Tibial nerve (tissue), 4 donors: ENCODE measurements around the gene ATXN7L1.

Experiments
- CTCF ChIP-seq, 5 experiments: fragments of 200-600 bp in 3 of 5; fragments of 450-650 bp in 2 of 5; sonication (generic) in 3 of 5; IDR thresholded peaks; one replicate each; pipeline ENCODE4 v1.5.1; 2016 to 2019; ENCODE audit warnings: antibody characterized with exemption in 5 of 5, mild to moderate bottlenecking in 3 of 5, moderate library complexity in 2 of 5
- EP300 ChIP-seq, 2 donors: sonication (generic); formaldehyde crosslinking; IDR thresholded peaks; one replicate each; pipeline ENCODE4 v1.6.1; 2017; ENCODE audit warnings: antibody characterized with exemption in 2 of 2, mild to moderate bottlenecking in 1 of 2

GRCh38 chr7:105590793-105591192 lies 285.6 kb downstream of the ATXN7L1 start:
- TF ChIP-seq CTCF (IDR thresholded peaks at IDR 0.05) (no peak), EP300 (IDR thresholded peaks at IDR 0.05) (no peak)
